AG04450 (cell line): ENCODE measurements around the gene CADM4. TPM values are rescaled to one million over a fixed set of nuclear protein-coding genes. Genes with fewer than 3 reads are reported as not detected.

Source experiments
- CTCF ChIA-PET: fragments of 300-600, 350-600 bp; formaldehyde crosslinking; extraction: SDS; loops from one replicate; lab custom pipeline; 2022; ENCODE audit warnings: antibody characterized with exemption, inconsistent platforms; lab: Charles Lee
- POLR2A ChIA-PET: fragments of 350-600 bp; formaldehyde crosslinking; extraction: SDS; loops from one replicate; lab custom pipeline; 2021; ENCODE audit warnings: antibody characterized with exemption, inconsistent platforms; lab: Yijun Ruan, JAX
- DNase-seq: peaks from one replicate; pipeline ENCODE4 v3.0.0-alpha.2; 2011; ENCODE audit warnings: low read depth, low spot score
- H3K27ac ChIP-seq: one replicate; pipeline ENCODE4 v1.5.1; 2012; ENCODE audit warnings: low read depth, low read length, control low read depth
- H3K27me3 ChIP-seq: one replicate; pipeline ENCODE4 v1.6.0; 2012; ENCODE audit warnings: low read length; ENCODE audit not compliant: control insufficient read depth, insufficient read depth
- H3K4me3 ChIP-seq: 2 replicates; pipeline ENCODE4 v1.5.1; 2011; ENCODE audit warnings: mild to moderate bottlenecking, low read depth, low read length, control low read depth
- H3K9me3 ChIP-seq: 2 replicates; pipeline ENCODE4 v1.5.1; 2012; ENCODE audit warnings: low read length; ENCODE audit not compliant: control insufficient read depth, insufficient read depth
- polyA plus RNA-seq: library from polyadenylated mRNA; depleted of rRNA; stranded (reverse); fragments of >200 nt; gene quantifications from 2 replicates; pipeline ENCODE4 v1.2.3, GENCODE V29; 2011
- TF ChIP-seq, protein P1 (sequence below): IDR thresholded peaks from 2 replicates; pipeline ENCODE4 v1.5.1; 2011; ENCODE audit warnings: low read depth, low read length, control low read depth, inconsistent platforms

The CADM4 gene
- polyA plus RNA-seq, 1 experiment = 3.7 TPM

DNA sequence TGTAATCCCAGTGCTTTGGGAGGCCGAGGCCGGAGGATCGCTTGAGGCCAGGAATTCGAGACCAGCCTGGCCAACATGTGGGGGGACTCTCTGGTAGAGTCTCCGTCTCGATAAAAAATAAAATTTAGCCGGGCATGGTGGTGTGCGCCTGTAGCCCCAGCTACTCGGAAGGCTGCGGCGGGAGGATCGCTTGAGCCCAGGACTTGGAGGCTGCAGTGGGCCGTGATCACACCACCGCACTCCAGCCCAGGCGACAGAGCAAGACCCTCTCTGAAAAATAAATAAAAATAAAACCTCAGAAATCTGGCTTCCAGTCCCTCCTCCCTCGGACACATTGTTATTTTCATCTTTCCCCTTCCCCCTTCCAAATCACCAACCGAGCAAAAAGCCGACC is 44.0 kb downstream of the CADM4 start:
- ChIA-PET POLR2A (interaction anchor here (0.6 to 2.0 kb wide), 7 partner anchors 11 to 73 kb away, joined by 3 to 8 read pairs (median 4); partner anchors contain the start of genes ETHE1, PINLYP, XRCC1 and ZNF575), CTCF (interaction anchor here (1.7 to 4.2 kb wide), 3 partner anchors 39 to 73 kb away, joined by 6 to 52 read pairs (median 42); partner anchors contain the start of gene ZNF575)
- peak overlapping the region; percentile 77 for H3K27ac ChIP-seq
- no peak for DNase-seq
- peak overlapping the region; percentile 79 for H3K4me3 ChIP-seq
- TF ChIP-seq, protein P1, sequence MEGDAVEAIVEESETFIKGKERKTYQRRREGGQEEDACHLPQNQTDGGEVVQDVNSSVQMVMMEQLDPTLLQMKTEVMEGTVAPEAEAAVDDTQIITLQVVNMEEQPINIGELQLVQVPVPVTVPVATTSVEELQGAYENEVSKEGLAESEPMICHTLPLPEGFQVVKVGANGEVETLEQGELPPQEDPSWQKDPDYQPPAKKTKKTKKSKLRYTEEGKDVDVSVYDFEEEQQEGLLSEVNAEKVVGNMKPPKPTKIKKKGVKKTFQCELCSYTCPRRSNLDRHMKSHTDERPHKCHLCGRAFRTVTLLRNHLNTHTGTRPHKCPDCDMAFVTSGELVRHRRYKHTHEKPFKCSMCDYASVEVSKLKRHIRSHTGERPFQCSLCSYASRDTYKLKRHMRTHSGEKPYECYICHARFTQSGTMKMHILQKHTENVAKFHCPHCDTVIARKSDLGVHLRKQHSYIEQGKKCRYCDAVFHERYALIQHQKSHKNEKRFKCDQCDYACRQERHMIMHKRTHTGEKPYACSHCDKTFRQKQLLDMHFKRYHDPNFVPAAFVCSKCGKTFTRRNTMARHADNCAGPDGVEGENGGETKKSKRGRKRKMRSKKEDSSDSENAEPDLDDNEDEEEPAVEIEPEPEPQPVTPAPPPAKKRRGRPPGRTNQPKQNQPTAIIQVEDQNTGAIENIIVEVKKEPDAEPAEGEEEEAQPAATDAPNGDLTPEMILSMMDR = no peak
- peaks cover 5% of the 10 kb centered on the region; the same call in 1 of the 2 replicates for H3K9me3 ChIP-seq
- H3K27me3 ChIP-seq = no peaks in the 10 kb centered on the region

GRCh38 chr19:43594710-43595604 is 44.7 kb downstream of the CADM4 start:
- TF ChIP-seq, protein P1 = peak; percentile 90
- CTCF ChIA-PET = interaction anchor here (0.6 to 4.2 kb wide), 28 partner anchors 9 to 215 kb away, joined by 3 to 52 read pairs (median 5); partner anchors contain the start of genes PINLYP, XRCC1 and ZNF575
- no peak for DNase-seq
- Histone ChIP-seq H3K27ac (peak overlapping the region; percentile 77), H3K4me3 (peak overlapping the region; percentile 79), H3K27me3 (no peaks in the 10 kb centered on the region), H3K9me3 (peaks cover 5% of the 10 kb centered on the region; the same call in 1 of the 2 replicates)
- POLR2A ChIA-PET = interaction anchor here (1.0 to 2.0 kb wide), 4 partner anchors 21 to 73 kb away, joined by 3 to 7 read pairs (median 3); partner anchors contain the start of gene ZNF575

- TF ChIP-seq, protein P1 = no peak
- H3K9me3 ChIP-seq = peaks cover 5% of the 10 kb centered on the region; the same call in 1 of the 2 replicates
- no peak overlapping the region for H3K27ac ChIP-seq
- CTCF ChIA-PET = interaction anchor here (0.6 to 4.2 kb wide), 27 partner anchors 9 to 998 kb away, joined by 3 to 52 read pairs (median 5); partner anchors contain the start of genes PINLYP, XRCC1 and ZNF575
- DNase-seq = no peak
- POLR2A ChIA-PET = interaction anchor here (0.7 to 1.0 kb wide), 3 partner anchors 20 to 65 kb away, joined by 3 read pairs; no protein-coding TSS in a partner anchor
- peak overlapping the region; percentile 79 for H3K4me3 ChIP-seq
- H3K27me3 ChIP-seq = no peaks in the 10 kb centered on the region
Observed at GRCh38 chr19:43594081-43594697, 45.5 kb downstream of the CADM4 start.

DNA sequence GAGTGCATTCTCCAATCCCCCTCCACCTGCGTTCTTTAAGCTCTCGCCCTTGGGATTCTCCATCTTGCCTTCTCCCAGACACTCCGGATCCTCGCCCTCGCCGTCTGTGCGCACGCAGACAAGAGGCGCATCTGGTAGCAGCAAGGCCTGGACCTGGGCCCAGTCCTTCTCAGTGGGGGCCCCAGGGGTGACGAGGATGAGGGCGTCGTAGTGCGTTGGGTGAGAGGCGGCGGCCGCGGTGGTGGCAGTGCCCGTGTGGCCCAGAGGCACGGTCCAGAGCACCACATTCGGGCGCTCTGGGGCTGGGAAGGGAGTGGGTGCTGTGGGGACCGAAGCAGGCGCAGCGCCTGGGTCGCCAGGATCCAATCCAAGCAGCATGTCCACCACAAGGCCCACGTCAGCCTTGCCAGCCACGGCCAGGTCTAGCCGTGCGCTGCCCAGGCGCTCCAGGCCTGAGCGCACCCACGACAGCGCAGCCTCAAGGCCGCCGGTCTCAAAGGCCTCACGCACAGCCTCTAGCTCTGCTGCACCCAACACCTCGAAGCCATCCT is 46.8 kb downstream of the CADM4 start:
- H3K27me3 ChIP-seq = no peaks in the 10 kb centered on the region
- peaks cover 5% of the 10 kb centered on the region; the same call in 1 of the 2 replicates for H3K9me3 ChIP-seq
- H3K4me3 ChIP-seq = no peak overlapping the region
- ChIA-PET CTCF (interaction anchor here (2.5 to 4.2 kb wide), 2 partner anchors 36 to 146 kb away, joined by 19 to 42 read pairs; no protein-coding TSS in a partner anchor), POLR2A (no interaction called here)
- TF ChIP-seq, protein P1 = no peak
- no peak overlapping the region for H3K27ac ChIP-seq
- no peak for DNase-seq
